Activated naive CD8-positive, alpha-beta T cell treated with anti-CD3 and anti-CD28 coated beads, Interleukin-2, amount 10 ng/mL, durations not matched to agents 7 days and 5 days (primary cell): ENCODE data around the gene MFN2. TPM values are rescaled to one million over a fixed set of nuclear protein-coding genes. Genes with fewer than 3 reads are reported as not detected.
A peak's percentile ranks its signal among the peaks of the same experiment; 100 is the strongest.

Experiments used
- ATAC-seq: fragments of 150-1000 bp; cut with Tn5 transposase; one replicate; pipeline ENCODE4 v1.10.0; 2021; ENCODE audit warnings: low read depth, moderate library complexity
- POLR2A ChIA-PET: fragments of 350-600 bp; sonication (Branson Sonifier 250); formaldehyde crosslinking; loops from one replicate; lab custom pipeline; 2021; ENCODE audit warnings: antibody characterized with exemption; lab: Charles Lee
- DNase-seq: peaks from one replicate; pipeline ENCODE4 v3.0.0; 2021
- H3K27ac Mint-ChIP-seq: one replicate; pipeline ENCODE4 v1.8.0; 2022; ENCODE audit warnings: mild to moderate bottlenecking, mixed read lengths
- H3K27me3 Mint-ChIP-seq: one replicate; pipeline ENCODE4 v1.8.0; 2022; ENCODE audit warnings: mild to moderate bottlenecking, moderate library complexity, mixed read lengths
- H3K36me3 Mint-ChIP-seq: one replicate; pipeline ENCODE4 v1.8.0; 2021; ENCODE audit warnings: mild to moderate bottlenecking, mixed read lengths
- H3K4me1 Mint-ChIP-seq: one replicate; pipeline ENCODE4 v1.8.0; 2021; ENCODE audit warnings: mixed read lengths
- H3K4me3 Mint-ChIP-seq: one replicate; pipeline ENCODE4 v1.8.0; 2022; ENCODE audit warnings: mild to moderate bottlenecking, moderate library complexity, mixed read lengths
- H3K9me3 Mint-ChIP-seq: one replicate; pipeline ENCODE4 v1.8.0; 2021; ENCODE audit warnings: mixed read lengths
- total RNA-seq, 2 experiments: library from RNA; stranded (reverse); gene quantifications; one replicate each; pipeline ENCODE4 v1.2.3, GENCODE V29; 2021

The MFN2 gene
- total RNA-seq, 2 experiments from 2014 or later: 51.4 TPM

- ATAC-seq: peak; percentile 65
- peaks cover 9% of the 10 kb centered on the region for H3K36me3 Mint-ChIP-seq
- H3K4me1 Mint-ChIP-seq: peaks cover 7% of the 10 kb centered on the region
- H3K4me3 Mint-ChIP-seq: no peak overlapping the region
- no peak overlapping the region for H3K27ac Mint-ChIP-seq
- no peak for DNase-seq
- no peaks in the 10 kb centered on the region for H3K9me3 Mint-ChIP-seq
- POLR2A ChIA-PET: interaction anchor here (1.7 to 5.7 kb wide), 2 partner anchors 13 to 58 kb away, joined by 6 to 69 read pairs; partner anchors contain the start of gene MFN2
- no peaks in the 10 kb centered on the region for H3K27me3 Mint-ChIP-seq
These were observed 13.2 kb upstream of the MFN2 start for GRCh38 chr1:11967028-11967547.

DNA sequence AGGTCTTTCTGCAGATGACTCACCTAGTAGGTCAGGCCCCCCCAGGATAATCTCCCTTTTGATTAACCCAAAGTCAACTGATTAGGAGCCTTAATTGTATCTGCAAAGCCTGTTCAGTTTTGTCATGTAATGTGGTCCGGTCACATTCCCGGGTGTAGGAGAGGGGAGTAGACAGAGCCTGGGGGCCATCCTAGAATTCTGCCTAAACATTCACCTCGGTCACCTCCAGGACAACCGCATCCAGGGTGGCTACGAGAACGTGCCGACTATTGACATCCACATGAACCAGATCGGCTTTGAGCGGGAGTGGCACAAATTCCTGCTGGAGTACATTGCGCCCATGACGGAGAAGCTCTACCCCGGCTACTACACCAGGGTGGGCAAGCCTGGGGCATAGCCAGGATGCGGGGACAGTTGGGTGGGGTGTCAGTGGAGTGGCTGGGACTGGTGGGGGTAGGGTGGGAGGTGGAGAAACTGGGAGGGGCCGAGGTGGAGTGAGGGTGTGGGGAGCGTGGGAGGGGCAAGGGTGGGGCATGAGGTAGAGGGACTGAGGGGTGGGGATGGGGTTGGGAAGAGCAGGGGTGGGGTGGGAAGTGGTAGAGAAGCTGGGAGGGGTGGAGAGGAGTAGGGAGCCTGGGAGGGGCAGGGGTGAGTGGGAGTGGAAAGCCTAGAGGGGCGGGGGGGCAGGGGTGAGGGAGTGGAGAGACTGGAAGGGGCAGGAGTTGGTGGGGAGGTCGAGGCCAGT, 9.6 kb upstream of the MFN2 start:
- peaks cover 22% of the 10 kb centered on the region for H3K4me1 Mint-ChIP-seq
- H3K27ac Mint-ChIP-seq: no peak overlapping the region
- peaks cover 23% of the 10 kb centered on the region for H3K36me3 Mint-ChIP-seq
- POLR2A ChIA-PET: interaction anchor here (0.8 to 5.7 kb wide), 3 partner anchors 9 to 61 kb away, joined by 3 to 180 read pairs (median 69); partner anchors contain the start of gene MFN2
- H3K27me3 Mint-ChIP-seq: no peaks in the 10 kb centered on the region
- H3K4me3 Mint-ChIP-seq: no peak overlapping the region
- DNase-seq (no peak), ATAC-seq (no peak)
- H3K9me3 Mint-ChIP-seq: no peaks in the 10 kb centered on the region

DNA sequence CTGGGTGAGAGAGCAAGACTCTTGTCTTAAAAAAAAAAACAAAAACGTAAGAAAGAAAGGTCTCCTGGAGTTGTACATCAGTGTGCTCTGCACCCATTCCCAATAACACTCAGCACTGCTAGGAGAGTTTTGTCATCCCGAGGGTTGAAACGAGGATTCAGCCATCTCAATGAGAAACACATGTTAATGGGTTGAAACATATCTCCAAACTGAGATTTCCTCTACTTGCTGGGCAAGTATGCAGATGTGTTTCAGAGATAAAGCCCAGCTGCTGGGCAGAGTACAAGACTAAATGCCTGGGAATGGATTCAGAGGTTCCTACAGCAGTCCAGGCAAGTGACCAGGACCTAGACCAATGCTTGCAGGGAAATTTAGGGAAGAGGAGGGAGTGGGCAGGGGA, 2.6 kb upstream of the MFN2 start:
- POLR2A ChIA-PET: interaction anchor here (0.8 to 7.4 kb wide), 2 partner anchors 60 to 69 kb away, joined by 4 to 207 read pairs; no protein-coding TSS in a partner anchor
- Mint-ChIP-seq H3K27ac (no peak overlapping the region), H3K36me3 (peaks cover 17% of the 10 kb centered on the region), H3K27me3 (no peaks in the 10 kb centered on the region), H3K9me3 (no peaks in the 10 kb centered on the region), H3K4me1 (peaks cover 28% of the 10 kb centered on the region), H3K4me3 (no peak overlapping the region)
- no peak for DNase-seq
- no peak for ATAC-seq

GRCh38 chr1:11978301-11978700, 1.9 kb upstream of the MFN2 start:
- Mint-ChIP-seq H3K9me3 (no peaks in the 10 kb centered on the region), H3K4me1 (peaks cover 22% of the 10 kb centered on the region), H3K27me3 (no peaks in the 10 kb centered on the region), H3K36me3 (peaks cover 16% of the 10 kb centered on the region), H3K27ac (no peak overlapping the region), H3K4me3 (no peak overlapping the region)
- DNase-seq (no peak), ATAC-seq (no peak)
- POLR2A ChIA-PET: interaction anchor here (0.8 to 7.4 kb wide), 3 partner anchors 53 to 69 kb away, joined by 4 to 207 read pairs (median 12); partner anchors contain the start of gene KIAA2013

DNA sequence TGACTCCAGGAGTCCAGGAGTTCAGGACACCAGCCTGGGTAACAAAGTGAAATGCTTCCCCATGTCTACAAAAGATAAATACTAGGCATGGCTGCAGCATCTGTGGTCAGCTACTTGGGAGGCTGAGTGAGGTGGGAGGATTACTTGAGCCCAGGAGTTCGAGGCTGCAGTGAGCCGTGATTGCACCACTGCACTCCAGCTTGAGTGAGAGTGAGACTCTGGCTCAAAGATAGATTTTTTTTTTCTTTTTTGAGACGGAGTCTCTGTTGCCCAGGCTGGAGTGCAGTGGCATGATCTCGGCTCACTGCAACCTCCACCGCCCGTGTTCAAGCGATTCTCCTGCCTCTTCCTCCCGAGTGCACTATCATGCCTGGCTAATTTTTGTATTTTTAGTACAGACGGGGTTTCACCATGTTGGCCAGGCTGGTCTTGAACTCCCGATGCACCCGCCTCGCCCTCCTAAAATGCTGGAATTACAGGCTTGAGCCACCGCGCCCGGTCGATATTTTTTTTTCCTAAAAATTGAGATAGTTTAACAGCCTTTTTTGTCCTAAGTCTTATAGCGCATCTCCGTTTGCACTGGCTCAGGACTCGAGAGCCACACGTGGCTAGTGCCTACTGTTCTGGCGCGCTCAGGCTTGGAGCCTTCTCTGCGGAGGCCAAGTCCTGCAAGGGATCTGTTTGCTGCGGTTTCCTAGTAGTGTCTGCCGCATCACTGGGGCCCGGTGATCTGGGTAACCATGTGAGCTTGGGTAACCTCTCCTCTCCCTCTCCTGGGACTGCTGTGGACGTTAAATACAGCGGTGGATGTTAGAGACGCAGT, 1.0 kb upstream of the MFN2 start:
- peak overlapping the region; percentile 96 for H3K4me3 Mint-ChIP-seq
- H3K27me3 Mint-ChIP-seq: no peaks in the 10 kb centered on the region
- peaks cover 20% of the 10 kb centered on the region for H3K36me3 Mint-ChIP-seq
- no peak for DNase-seq
- no peaks in the 10 kb centered on the region for H3K9me3 Mint-ChIP-seq
- H3K27ac Mint-ChIP-seq: peak overlapping the region; percentile 88
- peaks cover 28% of the 10 kb centered on the region for H3K4me1 Mint-ChIP-seq
- ATAC-seq: no peak
- POLR2A ChIA-PET: interaction anchor here (0.8 to 7.4 kb wide), 10 partner anchors 8 to 173 kb away, joined by 3 to 207 read pairs (median 5); partner anchors contain the start of genes CLCN6, KIAA2013, MIIP and MTHFR

- Mint-ChIP-seq H3K36me3 (peaks cover 14% of the 10 kb centered on the region), H3K4me3 (peak overlapping the region; percentile 96), H3K27ac (peak overlapping the region; percentile 94), H3K27me3 (no peaks in the 10 kb centered on the region), H3K9me3 (no peaks in the 10 kb centered on the region), H3K4me1 (peaks cover 30% of the 10 kb centered on the region)
- no peak for ATAC-seq
- DNase-seq: no peak
- POLR2A ChIA-PET: interaction anchor here (0.6 to 7.4 kb wide), 10 partner anchors 8 to 315 kb away, joined by 3 to 207 read pairs (median 6); partner anchors contain the start of genes CLCN6, KIAA2013, MIIP and MTHFR
These were observed 380 bp downstream of the MFN2 start for GRCh38 chr1:11980676-11980972.

GRCh38 chr1:11981378-11982009, 1.2 kb downstream of the MFN2 start:
- Mint-ChIP-seq H3K4me3 (peak overlapping the region; percentile 96), H3K4me1 (peaks cover 35% of the 10 kb centered on the region), H3K9me3 (no peaks in the 10 kb centered on the region), H3K36me3 (peaks cover 16% of the 10 kb centered on the region), H3K27me3 (no peaks in the 10 kb centered on the region), H3K27ac (peak overlapping the region; percentile 94)
- ATAC-seq (no peak), DNase-seq (no peak)
- POLR2A ChIA-PET: interaction anchor here (0.8 to 7.4 kb wide), 5 partner anchors 8 to 175 kb away, joined by 3 to 207 read pairs (median 7); partner anchors contain the start of genes CLCN6, KIAA2013 and MTHFR

DNA sequence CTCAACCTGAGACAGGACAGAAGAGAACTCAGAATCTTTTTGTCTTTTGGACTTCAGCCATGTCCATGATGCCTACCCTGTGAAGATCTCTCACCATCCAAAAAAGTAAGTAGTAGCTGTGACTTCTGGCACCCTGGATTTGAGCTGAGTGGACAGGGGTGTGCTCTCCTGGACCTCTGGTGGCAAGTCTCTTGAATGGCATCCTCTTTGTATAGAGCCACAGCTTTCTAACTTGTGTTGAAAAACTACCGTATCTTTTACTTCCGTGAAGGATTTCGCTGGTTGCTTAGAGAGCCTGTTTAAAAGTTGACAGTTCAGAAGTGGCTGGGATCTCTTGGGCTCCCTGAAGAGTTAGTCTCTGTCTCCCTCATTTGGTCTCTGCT, 1.8 kb downstream of the MFN2 start:
- Mint-ChIP-seq H3K4me1 (peaks cover 35% of the 10 kb centered on the region), H3K27ac (peak overlapping the region; percentile 77)
- no peak for ATAC-seq

GRCh38 chr1:11984121-11984520, 3.9 kb downstream of the MFN2 start:
- H3K4me3 Mint-ChIP-seq: no peak overlapping the region
- peaks cover 39% of the 10 kb centered on the region for H3K4me1 Mint-ChIP-seq
- POLR2A ChIA-PET: interaction anchor here (7.4 kb wide), 1 partner anchor 75 kb away, joined by 207 read pairs; no protein-coding TSS in a partner anchor
- DNase-seq (no peak), ATAC-seq (no peak)
- H3K27ac Mint-ChIP-seq: peak overlapping the region; percentile 4
- H3K36me3 Mint-ChIP-seq: peaks cover 19% of the 10 kb centered on the region
- no peaks in the 10 kb centered on the region for H3K27me3 Mint-ChIP-seq
- no peaks in the 10 kb centered on the region for H3K9me3 Mint-ChIP-seq

More for the DNA sequence above, 1.8 kb downstream of the MFN2 start:
- H3K36me3 Mint-ChIP-seq: peaks cover 16% of the 10 kb centered on the region
- no peaks in the 10 kb centered on the region for H3K27me3 Mint-ChIP-seq
- H3K4me3 Mint-ChIP-seq: peak overlapping the region; percentile 96
- POLR2A ChIA-PET: interaction anchor here (1.7 to 7.4 kb wide), 2 partner anchors 56 to 73 kb away, joined by 7 to 207 read pairs; partner anchors contain the start of gene KIAA2013
- DNase-seq: no peak
- H3K9me3 Mint-ChIP-seq: no peaks in the 10 kb centered on the region

DNA sequence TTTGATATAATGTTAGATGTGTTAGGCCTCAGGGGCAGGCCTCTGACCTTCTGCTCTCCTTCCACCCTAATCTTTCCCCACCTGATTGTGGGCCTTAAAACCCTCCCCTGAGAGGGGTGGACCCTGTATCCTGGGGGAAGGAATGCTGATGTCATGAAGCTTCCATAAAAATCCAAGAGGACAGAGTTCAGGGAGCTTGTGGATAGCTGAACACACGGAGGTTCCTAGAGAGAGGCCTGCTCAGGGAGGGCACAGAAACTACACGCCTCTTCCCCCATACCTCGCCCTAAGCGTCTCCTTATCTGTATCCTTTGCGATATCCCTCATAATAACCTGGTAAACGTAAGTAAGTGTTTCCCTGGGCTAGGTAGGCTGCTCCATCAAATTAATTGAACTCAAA, 4.3 kb downstream of the MFN2 start:
- ATAC-seq: no peak
- Mint-ChIP-seq H3K9me3 (no peaks in the 10 kb centered on the region), H3K27ac (no peak overlapping the region), H3K4me1 (peaks cover 39% of the 10 kb centered on the region), H3K27me3 (no peaks in the 10 kb centered on the region), H3K36me3 (peaks cover 22% of the 10 kb centered on the region), H3K4me3 (no peak overlapping the region)
- POLR2A ChIA-PET: interaction anchor here (7.4 kb wide), 1 partner anchor 76 kb away, joined by 207 read pairs; no protein-coding TSS in a partner anchor
- DNase-seq: no peak

DNA sequence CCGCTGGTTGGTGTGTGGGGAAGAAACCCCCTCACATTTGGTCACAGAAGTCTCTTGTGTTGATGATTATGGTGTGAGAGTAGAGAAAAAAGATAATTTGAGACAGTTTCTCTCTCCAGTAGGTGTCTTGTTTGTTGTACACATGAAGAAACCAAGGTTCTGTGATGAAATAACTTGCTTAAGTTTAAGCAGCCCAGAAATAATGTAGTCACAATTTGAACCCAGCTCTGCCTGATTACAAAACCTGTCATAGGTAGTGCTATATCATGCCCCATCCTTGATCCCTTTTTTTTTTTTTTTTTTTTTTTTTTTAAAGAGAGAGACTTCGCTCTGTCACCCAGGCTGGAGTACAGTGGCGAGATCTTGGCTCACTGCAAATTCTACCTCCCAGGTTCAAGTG, 4.9 kb downstream of the MFN2 start:
- no peak for DNase-seq
- Mint-ChIP-seq H3K9me3 (no peaks in the 10 kb centered on the region), H3K36me3 (peaks cover 22% of the 10 kb centered on the region), H3K27me3 (no peaks in the 10 kb centered on the region), H3K27ac (no peak overlapping the region), H3K4me3 (no peak overlapping the region), H3K4me1 (peaks cover 36% of the 10 kb centered on the region)
- no peak for ATAC-seq
- POLR2A ChIA-PET: interaction anchor here (7.4 kb wide), 1 partner anchor 76 kb away, joined by 207 read pairs; no protein-coding TSS in a partner anchor

- Mint-ChIP-seq H3K9me3 (no peaks in the 10 kb centered on the region), H3K4me1 (peaks cover 36% of the 10 kb centered on the region), H3K27ac (no peak overlapping the region), H3K27me3 (no peaks in the 10 kb centered on the region), H3K4me3 (no peak overlapping the region), H3K36me3 (peaks cover 27% of the 10 kb centered on the region)
- POLR2A ChIA-PET: interaction anchor here (0.6 kb wide), 1 partner anchor 34 kb away, joined by 4 read pairs; no protein-coding TSS in a partner anchor
- ATAC-seq (no peak), DNase-seq (no peak)
These were observed 5.6 kb downstream of the MFN2 start for GRCh38 chr1:11985851-11986250.
